Measurements from ENCODE around the gene GUCY1A2. TPM values are rescaled to one million over a fixed set of nuclear protein-coding genes. Genes with fewer than 3 reads are reported as not detected.
"Not testable (repeated sequence)": the region's sequence is repeated elsewhere in the genome, so short reads cannot be mapped to it uniquely, and the experiment has no call there.

GUCY1A2 gene, protein sequence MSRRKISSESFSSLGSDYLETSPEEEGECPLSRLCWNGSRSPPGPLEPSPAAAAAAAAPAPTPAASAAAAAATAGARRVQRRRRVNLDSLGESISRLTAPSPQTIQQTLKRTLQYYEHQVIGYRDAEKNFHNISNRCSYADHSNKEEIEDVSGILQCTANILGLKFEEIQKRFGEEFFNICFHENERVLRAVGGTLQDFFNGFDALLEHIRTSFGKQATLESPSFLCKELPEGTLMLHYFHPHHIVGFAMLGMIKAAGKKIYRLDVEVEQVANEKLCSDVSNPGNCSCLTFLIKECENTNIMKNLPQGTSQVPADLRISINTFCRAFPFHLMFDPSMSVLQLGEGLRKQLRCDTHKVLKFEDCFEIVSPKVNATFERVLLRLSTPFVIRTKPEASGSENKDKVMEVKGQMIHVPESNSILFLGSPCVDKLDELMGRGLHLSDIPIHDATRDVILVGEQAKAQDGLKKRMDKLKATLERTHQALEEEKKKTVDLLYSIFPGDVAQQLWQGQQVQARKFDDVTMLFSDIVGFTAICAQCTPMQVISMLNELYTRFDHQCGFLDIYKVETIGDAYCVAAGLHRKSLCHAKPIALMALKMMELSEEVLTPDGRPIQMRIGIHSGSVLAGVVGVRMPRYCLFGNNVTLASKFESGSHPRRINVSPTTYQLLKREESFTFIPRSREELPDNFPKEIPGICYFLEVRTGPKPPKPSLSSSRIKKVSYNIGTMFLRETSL
- total RNA-seq: 11.0 TPM
- long read RNA-seq, partial matches to known transcripts: 0 of 6 reads
- long read RNA-seq, other reads (novel, unspliced or antisense): 6 of 6 reads

DNA sequence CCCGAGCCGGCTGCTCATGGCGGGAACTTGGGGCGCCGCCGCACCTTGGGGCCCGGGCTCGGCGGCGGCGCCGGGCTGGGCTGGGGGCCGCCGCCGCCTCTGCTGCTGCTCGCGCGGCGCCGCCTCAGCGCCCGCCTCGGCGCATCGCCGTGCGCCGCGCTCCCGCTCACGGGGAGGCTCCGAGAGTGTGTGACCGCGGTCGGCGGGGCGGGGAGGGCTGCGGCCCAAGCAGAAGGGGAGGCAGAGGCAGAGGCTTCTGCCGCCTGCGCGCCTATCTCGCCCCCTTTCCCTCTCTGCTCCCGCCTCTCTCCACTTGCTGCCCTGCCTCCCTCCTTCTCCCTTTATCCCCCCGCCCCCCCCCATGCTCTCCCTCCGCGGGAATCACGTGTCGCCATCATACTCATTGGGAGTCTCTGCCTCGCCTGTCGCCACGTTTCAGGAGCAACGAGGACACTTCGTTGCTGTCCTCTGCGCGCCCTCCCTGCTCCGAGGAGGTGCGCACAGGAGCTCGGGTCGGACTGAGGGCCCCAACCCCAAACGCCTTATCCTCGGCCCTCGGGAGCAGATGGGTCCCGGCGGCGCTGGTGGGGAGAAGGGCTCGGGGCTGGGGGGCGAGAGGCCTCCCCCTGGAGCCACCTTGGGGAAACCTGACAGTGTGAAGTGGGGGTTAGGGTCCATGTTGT is at the start of gene GUCY1A2:
TSS of gene GUCY1A2 (minus strand) at position 258 of the 683 bp plus-strand sequence. CDS start 421 bp downstream, outside the sequence.
- intact Hi-C loops (cut with DNase I): loop anchor here (5.0 kb wide), 1 partner anchor 296 kb away; no protein-coding TSS in a partner anchor
- DNase-seq (ENCODE audit: low spot score): peak; percentile 71

DNA sequence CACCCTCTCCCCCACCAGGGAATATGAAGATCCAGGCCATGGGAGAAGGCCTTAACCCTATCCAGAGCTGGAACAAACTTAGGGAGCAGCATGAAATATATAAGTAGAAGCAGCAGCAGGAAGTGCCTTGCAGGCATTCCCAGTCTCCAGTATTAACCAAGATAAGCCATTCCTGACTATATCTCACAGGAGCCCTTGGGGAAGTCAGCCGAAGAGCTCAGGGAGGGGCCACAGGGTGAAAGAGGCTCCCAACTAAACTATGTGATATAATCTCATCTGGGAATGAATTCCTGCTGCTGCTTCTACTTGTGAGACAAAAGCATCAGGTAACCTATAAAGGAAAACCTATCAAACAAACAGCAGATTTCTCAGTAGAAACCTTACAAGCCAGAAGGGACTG is 36.1 kb upstream of the GUCY1A2 start:
- intact Hi-C loops (cut with DNase I): no loop called here

GRCh38 chr11:107051332-107051731 is 33.1 kb upstream of the GUCY1A2 start:
- intact Hi-C loops (cut with DNase I); DNase-seq (ENCODE audit: low spot score): not testable (repeated sequence)

More for the DNA sequence above, 36.1 kb upstream of the GUCY1A2 start:
- DNase-seq (ENCODE audit: low spot score): no peak

DNA sequence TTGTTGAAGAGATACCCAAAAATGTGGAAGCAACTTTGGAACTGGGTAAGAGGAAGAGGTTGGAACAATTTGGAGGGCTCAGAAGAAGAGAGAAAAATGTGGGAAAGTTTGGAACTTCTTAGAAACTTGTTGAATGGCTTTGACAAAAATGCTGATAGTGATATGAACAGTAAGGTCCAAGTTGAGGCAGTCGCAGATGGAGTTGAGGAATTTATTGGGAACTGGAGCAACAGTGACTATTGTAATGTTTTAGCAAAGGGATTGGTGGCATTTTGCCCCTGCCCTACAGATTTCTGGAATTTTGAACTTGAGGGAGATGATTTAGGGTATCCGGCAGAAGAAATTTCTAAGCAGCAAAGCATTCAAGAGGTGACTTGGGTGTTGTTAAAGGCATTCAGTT is 32.6 kb upstream of the GUCY1A2 start:
- intact Hi-C loops (cut with DNase I); DNase-seq (ENCODE audit: low spot score): not testable (repeated sequence)

GRCh38 chr11:107050121-107050520 is 31.8 kb upstream of the GUCY1A2 start:
- intact Hi-C loops (cut with DNase I): no loop called here
- DNase-seq (ENCODE audit: low spot score): no peak

DNA sequence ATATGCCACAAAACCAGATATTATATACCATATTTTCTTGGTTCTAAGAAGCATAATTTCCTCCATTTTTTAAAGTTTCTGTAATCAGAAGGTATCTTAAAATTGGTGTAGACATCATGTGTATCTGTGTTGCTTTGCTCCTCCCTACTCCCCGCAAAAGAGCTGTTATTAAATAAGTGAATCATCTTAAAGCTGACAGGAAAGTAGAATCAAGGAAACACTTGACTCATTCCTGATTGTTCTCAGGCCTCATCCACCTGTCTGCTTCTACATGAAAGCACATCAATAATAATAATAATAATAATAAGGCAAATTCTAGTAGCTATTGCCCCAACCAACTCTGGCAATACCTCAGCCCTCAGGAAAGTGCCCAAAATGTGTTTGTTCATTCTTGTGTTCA is 26.2 kb upstream of the GUCY1A2 start:
- no peak for DNase-seq (ENCODE audit: low spot score)
- intact Hi-C loops (cut with DNase I): no loop called here

DNA sequence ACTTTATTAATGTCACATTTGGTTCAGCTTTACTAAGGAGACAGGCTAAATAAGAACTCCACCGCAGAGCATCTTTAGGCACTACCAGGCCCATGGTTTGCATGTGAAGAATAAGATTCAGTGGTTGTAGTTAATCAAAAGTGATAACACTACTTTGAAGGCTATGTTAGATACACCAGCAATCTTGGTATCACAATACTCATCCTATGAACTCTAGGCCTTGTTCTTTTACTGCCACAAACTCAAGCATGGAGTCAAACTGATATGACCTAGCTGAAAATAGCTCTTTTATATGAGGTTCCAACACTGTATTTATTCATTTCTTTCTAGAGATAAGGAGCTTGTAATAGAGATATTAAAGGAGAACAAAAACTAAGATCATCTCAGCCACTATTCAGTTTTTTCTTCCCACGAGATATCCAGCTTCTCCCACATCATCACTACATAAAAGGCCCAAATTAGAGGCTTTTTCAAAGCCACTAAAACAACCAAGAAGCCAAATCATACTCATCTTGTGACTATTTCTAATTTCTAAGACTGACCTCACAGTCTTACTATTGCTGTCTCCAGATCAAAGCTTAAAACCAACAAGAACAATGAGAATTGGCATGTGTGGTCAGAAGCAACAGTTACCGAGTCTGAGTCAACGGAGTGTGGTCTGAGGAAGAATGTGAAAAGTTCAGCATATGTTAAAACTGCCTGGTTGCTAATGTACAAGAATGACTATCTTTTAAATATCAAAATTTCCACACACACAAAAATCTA is 25.1 kb upstream of the GUCY1A2 start:
- intact Hi-C loops (cut with DNase I): no loop called here
- no peak for DNase-seq (ENCODE audit: low spot score)

GRCh38 chr11:107042748-107043147 is 24.5 kb upstream of the GUCY1A2 start:
- intact Hi-C loops (cut with DNase I): no loop called here
- no peak for DNase-seq (ENCODE audit: low spot score)

GRCh38 chr11:107041088-107041444 is 22.8 kb upstream of the GUCY1A2 start:
- no peak for DNase-seq (ENCODE audit: low spot score)
- intact Hi-C loops (cut with DNase I): no loop called here

GRCh38 chr11:107040433-107041087 is 22.3 kb upstream of the GUCY1A2 start:
- intact Hi-C loops (cut with DNase I): no loop called here
- DNase-seq (ENCODE audit: low spot score): no peak

GRCh38 chr11:107025673-107026072 is 7.4 kb upstream of the GUCY1A2 start:
- no peak for DNase-seq (ENCODE audit: low spot score)
- intact Hi-C loops (cut with DNase I): no loop called here

GRCh38 chr11:107020594-107020993 is 2.3 kb upstream of the GUCY1A2 start:
- no peak for DNase-seq (ENCODE audit: low spot score)
- intact Hi-C loops (cut with DNase I): no loop called here

GRCh38 chr11:107018902-107019493 is 722 bp upstream of the GUCY1A2 start:
- DNase-seq (ENCODE audit: low spot score): peak; percentile 75
- intact Hi-C loops (cut with DNase I): loop anchor here (5.0 kb wide), 1 partner anchor 297 kb away; no protein-coding TSS in a partner anchor

DNA sequence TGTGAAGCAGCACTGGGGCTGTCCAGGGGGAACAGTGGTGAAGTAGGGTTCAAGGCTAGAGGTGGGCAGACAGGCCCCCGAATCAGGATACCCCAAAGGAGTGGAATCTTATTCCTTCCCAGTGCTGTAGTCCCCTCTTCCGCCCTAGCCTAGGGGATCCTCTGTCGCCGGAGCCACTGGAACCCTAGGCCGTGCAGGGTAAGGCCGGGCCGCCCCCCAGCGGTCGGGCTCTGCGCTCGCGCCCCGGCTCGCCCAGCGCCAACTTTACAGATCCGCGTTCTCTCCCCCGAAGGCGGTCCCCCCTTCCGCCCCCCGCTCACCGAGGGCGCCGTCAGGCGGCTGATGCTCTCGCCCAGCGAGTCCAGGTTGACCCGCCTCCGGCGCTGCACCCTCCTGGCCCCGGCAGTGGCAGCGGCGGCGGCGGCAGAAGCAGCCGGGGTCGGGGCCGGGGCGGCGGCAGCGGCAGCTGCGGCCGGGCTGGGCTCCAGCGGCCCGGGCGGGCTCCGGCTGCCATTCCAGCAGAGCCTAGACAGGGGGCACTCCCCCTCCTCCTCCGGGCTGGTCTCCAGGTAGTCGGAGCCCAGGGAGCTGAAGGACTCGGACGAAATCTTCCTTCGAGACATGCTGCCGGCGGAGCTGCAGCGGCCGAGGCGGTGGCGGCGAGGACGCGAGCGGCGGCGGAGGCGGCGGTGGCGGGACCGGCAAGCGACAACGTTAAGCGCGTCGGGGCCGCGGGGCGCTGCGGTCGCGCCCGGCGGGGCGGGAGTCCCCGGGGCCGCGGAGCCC is 650 bp downstream of the GUCY1A2 start:
- peak; percentile 71 for DNase-seq (ENCODE audit: low spot score)
- intact Hi-C loops (cut with DNase I): loop anchor here (5.0 kb wide), 1 partner anchor 295 kb away; no protein-coding TSS in a partner anchor

DNA sequence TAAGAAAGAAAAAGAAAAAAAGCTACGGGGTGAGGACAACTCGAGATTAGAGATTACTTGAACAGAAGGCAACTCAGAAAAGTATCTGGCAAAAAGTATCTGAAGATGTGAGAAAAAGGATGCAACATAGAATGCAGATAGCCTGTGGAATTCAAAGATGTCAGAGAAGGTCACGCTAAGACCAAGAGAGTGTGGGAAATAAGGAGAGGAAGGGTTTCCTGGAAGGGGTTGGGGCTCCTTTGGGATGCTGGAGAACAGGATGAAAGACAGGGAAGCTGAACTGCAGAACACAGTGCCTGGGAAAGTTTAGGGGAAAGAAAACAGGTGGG is 1.2 kb downstream of the GUCY1A2 start:
- no peak for DNase-seq (ENCODE audit: low spot score)
- intact Hi-C loops (cut with DNase I): loop anchor here (5.0 kb wide), 1 partner anchor 295 kb away; no protein-coding TSS in a partner anchor

DNA sequence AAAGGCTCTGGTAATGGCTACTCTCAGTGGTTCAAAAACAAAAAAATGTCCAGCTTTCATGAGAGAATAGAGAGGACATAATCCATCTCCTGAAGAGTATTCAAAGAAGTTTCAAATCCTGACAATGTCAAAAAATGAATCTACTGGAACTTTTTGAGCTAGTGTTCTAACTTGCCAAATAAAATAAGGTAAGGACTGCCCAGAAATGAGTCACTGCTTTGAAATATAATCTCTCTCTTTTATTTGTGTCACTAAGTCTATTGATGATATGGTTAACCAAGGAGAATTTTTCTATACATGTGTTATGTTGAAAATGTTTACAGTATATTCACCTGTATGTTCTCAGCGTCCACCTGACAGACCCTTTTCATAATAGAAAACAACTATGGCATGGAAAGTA is 3.4 kb downstream of the GUCY1A2 start:
- no peak for DNase-seq (ENCODE audit: low spot score)
- intact Hi-C loops (cut with DNase I): loop anchor here (5.0 kb wide), 1 partner anchor 293 kb away; no protein-coding TSS in a partner anchor

DNA sequence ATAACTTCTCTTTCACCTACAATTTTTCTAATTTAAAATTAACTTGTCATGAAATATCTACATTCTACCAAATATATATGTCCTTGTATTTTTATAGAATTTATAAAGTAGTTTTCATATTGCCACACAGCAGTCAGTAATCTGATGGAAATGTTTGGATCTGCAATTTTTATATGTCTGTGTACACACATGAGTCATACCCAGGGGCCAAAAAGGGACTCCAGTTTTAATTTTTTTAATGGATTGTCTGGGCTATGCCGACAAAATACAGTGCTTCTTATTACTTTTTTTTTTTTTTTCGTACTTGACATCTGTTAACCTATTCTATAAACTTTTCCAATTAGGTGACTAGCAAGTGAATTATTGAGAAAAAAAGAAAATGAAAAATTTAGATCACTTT is 6.3 kb downstream of the GUCY1A2 start:
- no peak for DNase-seq (ENCODE audit: low spot score)
- intact Hi-C loops (cut with DNase I): no loop called here

- intact Hi-C loops (cut with DNase I): no loop called here
- no peak for DNase-seq (ENCODE audit: low spot score)
Observed at GRCh38 chr11:107009190-107009589, 9.1 kb downstream of the GUCY1A2 start.
